Peyer's patch (tissue), 4 donors: Measurements from ENCODE around the gene PTMA. TPM values are rescaled to one million over a fixed set of nuclear protein-coding genes. Genes with fewer than 3 reads are reported as not detected.
A peak's percentile ranks its signal among the peaks of the same experiment; 100 is the strongest.

Source experiments
- DNase-seq, 3 donors: peaks; one replicate each; pipeline ENCODE4 v3.0.0-alpha.2; 2017 to 2019
- H3K27ac ChIP-seq, 4 donors: fragments of 200-600 bp; sonication (generic); one replicate each; pipeline ENCODE4 v1.5.1; 2016 to 2019
- H3K27me3 ChIP-seq, 2 donors: fragments of 200-600 bp; sonication (generic); one replicate each; pipeline ENCODE4 v1.5.1; 2019
- H3K36me3 ChIP-seq, 3 donors: fragments of 200-600 bp; sonication (generic); one replicate each; pipeline ENCODE4 v1.5.1; 2016 to 2019
- H3K4me1 ChIP-seq, 4 donors: fragments of 200-600 bp; sonication (generic); one replicate each; pipeline ENCODE4 v1.5.1; 2016 to 2019
- H3K4me3 ChIP-seq, 4 donors: fragments of 200-600 bp; sonication (generic); 1 replicate in 3 of 4; 2 replicates in 1 of 4; pipeline ENCODE4 v1.5.1; 2016 to 2019; ENCODE audit warnings: mild to moderate bottlenecking in 1 of 4
- H3K9me3 ChIP-seq, 4 donors: fragments of 200-600 bp; sonication (generic); one replicate each; pipeline ENCODE4 v1.5.1; 2016 to 2019; ENCODE audit warnings: mild to moderate bottlenecking in 1 of 4
- POLR2A ChIP-seq, 2 donors: fragments of 450-650 bp; IDR thresholded peaks; one replicate each; pipeline ENCODE4 v1.5.1; 2017; ENCODE audit warnings: antibody characterized with exemption in 2 of 2, mild to moderate bottlenecking in 2 of 2, moderate library complexity in 2 of 2
- total RNA-seq, 4 donors: library from RNA; depleted of rRNA; stranded (reverse); fragments of >200 nt; gene quantifications; one replicate each; pipeline ENCODE4 v1.1.0, GENCODE V29; 2016
- TF ChIP-seq, protein P1 (sequence below), 6 experiments: fragments of 450-650 bp in 4 of 6; fragments of 200-600 bp in 2 of 6; sonication (generic) in 1 of 6; IDR thresholded peaks; one replicate each; pipeline ENCODE4 v1.5.1; 2017 to 2019; ENCODE audit warnings: antibody characterized with exemption in 6 of 6, mild to moderate bottlenecking in 3 of 6, moderate library complexity in 1 of 6

PTMA gene
- total RNA-seq, 4 donors from 2014 or later: 316 to 1,049 (median 353) TPM

DNA sequence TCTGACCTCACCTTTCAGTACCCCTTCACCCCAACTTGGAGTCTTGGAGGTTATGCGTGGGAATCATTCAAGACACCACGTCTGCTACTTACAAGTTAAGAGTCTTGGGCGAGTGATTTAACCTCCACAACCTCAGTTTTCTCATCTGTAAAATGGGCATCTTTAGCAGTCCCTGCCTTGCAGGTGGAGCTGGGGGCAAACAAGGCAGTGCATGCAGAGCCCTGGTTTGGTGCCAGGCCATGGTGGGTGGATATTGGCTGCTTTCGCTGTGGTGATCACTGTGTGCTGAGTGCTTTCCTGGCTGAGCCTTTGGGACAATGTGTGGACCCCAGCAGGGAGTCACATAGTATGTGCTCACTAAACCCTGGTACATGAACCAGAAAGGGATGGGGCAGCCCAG lies 20.4 kb upstream of the PTMA start:
- TF ChIP-seq, protein P1, sequence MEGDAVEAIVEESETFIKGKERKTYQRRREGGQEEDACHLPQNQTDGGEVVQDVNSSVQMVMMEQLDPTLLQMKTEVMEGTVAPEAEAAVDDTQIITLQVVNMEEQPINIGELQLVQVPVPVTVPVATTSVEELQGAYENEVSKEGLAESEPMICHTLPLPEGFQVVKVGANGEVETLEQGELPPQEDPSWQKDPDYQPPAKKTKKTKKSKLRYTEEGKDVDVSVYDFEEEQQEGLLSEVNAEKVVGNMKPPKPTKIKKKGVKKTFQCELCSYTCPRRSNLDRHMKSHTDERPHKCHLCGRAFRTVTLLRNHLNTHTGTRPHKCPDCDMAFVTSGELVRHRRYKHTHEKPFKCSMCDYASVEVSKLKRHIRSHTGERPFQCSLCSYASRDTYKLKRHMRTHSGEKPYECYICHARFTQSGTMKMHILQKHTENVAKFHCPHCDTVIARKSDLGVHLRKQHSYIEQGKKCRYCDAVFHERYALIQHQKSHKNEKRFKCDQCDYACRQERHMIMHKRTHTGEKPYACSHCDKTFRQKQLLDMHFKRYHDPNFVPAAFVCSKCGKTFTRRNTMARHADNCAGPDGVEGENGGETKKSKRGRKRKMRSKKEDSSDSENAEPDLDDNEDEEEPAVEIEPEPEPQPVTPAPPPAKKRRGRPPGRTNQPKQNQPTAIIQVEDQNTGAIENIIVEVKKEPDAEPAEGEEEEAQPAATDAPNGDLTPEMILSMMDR (IDR thresholded peaks at IDR 0.05): no peak
- TF ChIP-seq POLR2A (IDR thresholded peaks at IDR 0.05): no peak
- no peaks in the 10 kb centered on the region for H3K36me3 ChIP-seq
- no peak overlapping the region for H3K27ac ChIP-seq
- H3K4me1 ChIP-seq: no peaks in the 10 kb centered on the region
- no peak for DNase-seq
- H3K9me3 ChIP-seq: no peaks in the 10 kb centered on the region
- H3K27me3 ChIP-seq: no peaks in the 10 kb centered on the region
- H3K4me3 ChIP-seq: no peak overlapping the region

- no peaks in the 10 kb centered on the region for H3K27me3 ChIP-seq
- no peaks in the 10 kb centered on the region for H3K9me3 ChIP-seq
- H3K4me3 ChIP-seq: no peak overlapping the region
- no peaks in the 10 kb centered on the region for H3K36me3 ChIP-seq
- no peaks in the 10 kb centered on the region for H3K4me1 ChIP-seq
- H3K27ac ChIP-seq: no peak overlapping the region
- no peak for TF ChIP-seq POLR2A (IDR thresholded peaks at IDR 0.05)
- TF ChIP-seq, protein P1 (IDR thresholded peaks at IDR 0.05): no peak
- no peak for DNase-seq
These were observed 19.6 kb upstream of the PTMA start for GRCh38 chr2:231688719-231689118.

DNA sequence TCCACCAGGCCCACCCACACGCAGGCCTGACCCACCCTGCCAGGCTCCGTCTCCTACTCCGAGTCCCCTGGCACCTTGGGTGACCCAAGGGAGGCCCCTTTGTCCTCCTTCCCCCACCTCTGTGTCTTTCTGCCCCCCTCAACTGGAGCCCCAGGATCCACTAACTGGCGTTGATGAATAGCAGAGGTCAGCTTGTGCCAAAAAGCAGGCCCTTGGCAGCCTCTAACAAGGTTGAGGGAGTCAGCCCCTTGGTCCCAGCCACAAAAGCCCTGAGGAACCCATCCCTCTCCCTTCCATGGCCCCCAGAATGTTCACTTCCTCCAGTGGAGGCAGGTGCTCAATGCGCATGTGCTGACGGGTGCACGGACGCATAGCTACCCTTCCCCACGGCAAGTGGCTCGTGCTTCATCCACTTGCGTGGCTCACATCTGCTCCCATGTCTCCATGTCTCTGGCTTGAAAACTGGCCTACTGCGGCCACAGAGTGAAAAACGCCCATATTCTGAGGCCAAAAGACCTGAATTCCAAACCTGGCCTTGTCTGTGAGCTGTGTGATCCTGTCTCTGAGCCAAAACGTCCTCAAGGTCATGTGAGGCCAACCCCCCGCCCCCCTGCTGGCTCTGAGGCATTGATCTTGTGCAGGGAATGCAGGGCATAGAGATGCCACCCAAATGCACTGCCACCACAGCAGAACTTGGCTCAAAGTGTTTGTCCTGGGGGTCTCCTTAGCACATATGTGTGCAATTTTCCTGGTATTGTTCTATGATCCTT lies 19.0 kb upstream of the PTMA start:
- Histone ChIP-seq H3K27ac (no peak overlapping the region), H3K4me1 (no peaks in the 10 kb centered on the region), H3K36me3 (no peaks in the 10 kb centered on the region), H3K9me3 (no peaks in the 10 kb centered on the region), H3K27me3 (no peaks in the 10 kb centered on the region), H3K4me3 (no peak overlapping the region)
- no peak for TF ChIP-seq POLR2A (IDR thresholded peaks at IDR 0.05)
- TF ChIP-seq, protein P1 (IDR thresholded peaks at IDR 0.05): no peak
- DNase-seq: no peak

- H3K4me3 ChIP-seq: no peak overlapping the region
- no peak for DNase-seq
- TF ChIP-seq, protein P1 (IDR thresholded peaks at IDR 0.05): no peak
- TF ChIP-seq POLR2A (IDR thresholded peaks at IDR 0.05): no peak
- no peaks in the 10 kb centered on the region for H3K27me3 ChIP-seq
- H3K36me3 ChIP-seq: no peaks in the 10 kb centered on the region
- H3K9me3 ChIP-seq: no peaks in the 10 kb centered on the region
- no peak overlapping the region for H3K27ac ChIP-seq
- H3K4me1 ChIP-seq: no peaks in the 10 kb centered on the region
These were observed 17.0 kb upstream of the PTMA start for GRCh38 chr2:231691251-231691772.

- H3K27ac ChIP-seq: no peak overlapping the region
- DNase-seq: peak in 2 of 3 donors; percentile 68 to 83
- TF ChIP-seq, protein P1 (IDR thresholded peaks at IDR 0.05): peak in 4 of 6 experiments; percentile 28 to 65 (median 58)
- TF ChIP-seq POLR2A (IDR thresholded peaks at IDR 0.05): no peak
These were observed 15.5 kb upstream of the PTMA start for GRCh38 chr2:231692847-231693246.

More at GRCh38 chr2:231692847-231693246, 15.5 kb upstream of the PTMA start:
- no peak overlapping the region for H3K4me3 ChIP-seq
- H3K9me3 ChIP-seq: no peaks in the 10 kb centered on the region
- no peaks in the 10 kb centered on the region for H3K4me1 ChIP-seq
- no peaks in the 10 kb centered on the region for H3K36me3 ChIP-seq
- no peaks in the 10 kb centered on the region for H3K27me3 ChIP-seq
